Sigmoid colon (tissue), 7 donors: ENCODE data around the gene PTCH1. TPM values are rescaled to one million over a fixed set of nuclear protein-coding genes. Genes with fewer than 3 reads are reported as not detected.

ENCODE experiments used
- DNase-seq: peaks from one replicate; pipeline ENCODE4 v3.0.0-alpha.2; 2019
- H3K27ac ChIP-seq, 4 donors: fragments of 200-600 bp; sonication (generic); one replicate each; pipeline ENCODE4 v1.5.1; 2016 to 2019; ENCODE audit warnings: mild to moderate bottlenecking in 1 of 4
- H3K27me3 ChIP-seq, 3 donors: fragments of 200-600 bp; sonication (generic); one replicate each; pipeline ENCODE4 v1.5.1; 2019; ENCODE audit warnings: mild to moderate bottlenecking in 1 of 3
- H3K36me3 ChIP-seq, 4 donors: fragments of 200-600 bp; sonication (generic); one replicate each; pipeline ENCODE4 v1.5.1; 2016 to 2019
- H3K4me1 ChIP-seq, 4 donors: fragments of 200-600 bp; sonication (generic); one replicate each; pipeline ENCODE4 v1.5.1; 2017 to 2019
- H3K4me3 ChIP-seq, 4 donors: fragments of 200-600 bp; sonication (generic); one replicate each; pipeline ENCODE4 v1.5.1; 2017 to 2019; ENCODE audit warnings: mild to moderate bottlenecking in 2 of 4, moderate library complexity in 1 of 4
- H3K9me3 ChIP-seq, 4 donors: fragments of 200-600 bp in 3 of 4; sonication (generic) in 3 of 4; one replicate each; pipeline versions ENCODE4 v1.5.1 to v1.6.1; 2013 to 2019
- CTCF ChIP-seq, 4 experiments: fragments of 450-650 bp in 3 of 4; fragments of 200-600 bp in 1 of 4; IDR thresholded peaks; one replicate each; pipeline ENCODE4 v1.5.1; 2016 to 2019; ENCODE audit warnings: antibody characterized with exemption in 4 of 4, mild to moderate bottlenecking in 3 of 4, moderate library complexity in 2 of 4
- EP300 ChIP-seq, 4 donors: sonication (generic); formaldehyde crosslinking; IDR thresholded peaks; one replicate each; pipeline ENCODE4 v1.6.1; 2017; ENCODE audit warnings: antibody characterized with exemption in 4 of 4
- POLR2A ChIP-seq, 2 donors: fragments of 450-650 bp; IDR thresholded peaks; one replicate each; pipeline ENCODE4 v1.6.1; 2016; ENCODE audit warnings: antibody characterized with exemption in 2 of 2, mild to moderate bottlenecking in 2 of 2, moderate library complexity in 2 of 2
- POLR2AphosphoS5 ChIP-seq, 4 donors: sonication (generic); formaldehyde crosslinking; IDR thresholded peaks; one replicate each; pipeline ENCODE4 v1.6.1; 2017; ENCODE audit warnings: antibody characterized with exemption in 4 of 4
- WGBS, 2 donors: extraction: QIAGEN DNeasy Blood & Tissue Kit; methylation state at CpG; one replicate each; pipeline ENCODE4 v1.1.7; 2013; 5-methylcytosine and 5-hydroxymethylcytosine counted together
- intact Hi-C: fragments of 100-400 bp; cut with DNase I; formaldehyde crosslinking; loops from one replicate; pipeline ENCODE4 v1.15.1; 2023
- polyA plus RNA-seq, 3 donors: library from polyadenylated mRNA; stranded (reverse); fragments of 200-250 nt; gene quantifications; one replicate each; pipeline ENCODE4 v1.2.3, GENCODE V29; 2013
- total RNA-seq, 4 donors: library from RNA; depleted of rRNA; stranded (reverse); fragments of >200 nt; gene quantifications; one replicate each; pipeline ENCODE4 v1.1.0, GENCODE V29; 2016
- donor health status: healthy with polysubstance abuse.
- donor health status: Bipolar disorder and iron deficiency.
- donor health status: healthy.

The PTCH1 gene
- total and polyA plus RNA-seq, 7 donors, result 2.3 to 10.7 (median 7.2) TPM

- H3K27ac ChIP-seq, result no peak overlapping the region
- no peak for TF ChIP-seq CTCF (IDR thresholded peaks at IDR 0.05)
- TF ChIP-seq EP300 (IDR thresholded peaks at IDR 0.05), result no peak
- no peak for TF ChIP-seq POLR2A (IDR thresholded peaks at IDR 0.05)
- no peak for TF ChIP-seq POLR2AphosphoS5 (IDR thresholded peaks at IDR 0.05)
- no peaks in the 10 kb centered on the region for H3K27me3 ChIP-seq
- no peaks in the 10 kb centered on the region for H3K9me3 ChIP-seq
- peaks cover 0 to 13% (median 7%) of the 10 kb centered on the region in 4 donors for H3K36me3 ChIP-seq
- H3K4me3 ChIP-seq, result no peak overlapping the region
- 65 to 73% methylated on average over 3 of the region's 3 CpGs for WGBS, 2 donors
- intact Hi-C loops, result no loop called here
- peaks cover 0 to 10% (median 0%) of the 10 kb centered on the region in 4 donors for H3K4me1 ChIP-seq
- no peak for DNase-seq
Observed at GRCh38 chr9:95484225-95484624, 32.5 kb downstream of the PTCH1 start.

- peaks cover 0 to 20% (median 15%) of the 10 kb centered on the region in 4 donors for H3K36me3 ChIP-seq
- no peak for DNase-seq
- H3K27me3 ChIP-seq, result no peaks in the 10 kb centered on the region
- TF ChIP-seq POLR2AphosphoS5 (IDR thresholded peaks at IDR 0.05) (no peak), EP300 (IDR thresholded peaks at IDR 0.05) (no peak), CTCF (IDR thresholded peaks at IDR 0.05) (no peak), POLR2A (IDR thresholded peaks at IDR 0.05) (no peak)
- no peak overlapping the region for H3K27ac ChIP-seq
- no peak overlapping the region for H3K4me3 ChIP-seq
- no peaks in the 10 kb centered on the region for H3K9me3 ChIP-seq
- peaks cover 0 to 16% (median 0%) of the 10 kb centered on the region in 4 donors for H3K4me1 ChIP-seq
- 90 to 91% methylated on average over 6 of the region's 6 CpGs for WGBS, 2 donors
- intact Hi-C loops, result no loop called here
Observed at GRCh38 chr9:95483431-95483830, 33.3 kb downstream of the PTCH1 start.

GRCh38 chr9:95482621-95483020, 34.1 kb downstream of the PTCH1 start:
- peaks cover 0 to 21% (median 0%) of the 10 kb centered on the region in 4 donors for H3K4me1 ChIP-seq
- TF ChIP-seq EP300 (IDR thresholded peaks at IDR 0.05) (no peak), POLR2A (IDR thresholded peaks at IDR 0.05) (no peak), CTCF (IDR thresholded peaks at IDR 0.05) (no peak), POLR2AphosphoS5 (IDR thresholded peaks at IDR 0.05) (no peak)
- no peaks in the 10 kb centered on the region for H3K9me3 ChIP-seq
- WGBS, 2 donors, result 93 to 95% methylated on average over 3 of the region's 3 CpGs
- no peak for DNase-seq
- no peak overlapping the region for H3K4me3 ChIP-seq
- no peak overlapping the region for H3K27ac ChIP-seq
- peaks cover 2 to 28% (median 19%) of the 10 kb centered on the region in 4 donors for H3K36me3 ChIP-seq
- intact Hi-C loops, result no loop called here
- no peaks in the 10 kb centered on the region for H3K27me3 ChIP-seq

- peaks cover 0 to 21% (median 0%) of the 10 kb centered on the region in 4 donors for H3K4me1 ChIP-seq
- peaks cover 3 to 45% (median 27%) of the 10 kb centered on the region in 4 donors for H3K36me3 ChIP-seq
- H3K9me3 ChIP-seq, result no peaks in the 10 kb centered on the region
- no peak overlapping the region for H3K4me3 ChIP-seq
- intact Hi-C loops, result no loop called here
- TF ChIP-seq CTCF (IDR thresholded peaks at IDR 0.05), result no peak
- TF ChIP-seq POLR2AphosphoS5 (IDR thresholded peaks at IDR 0.05), result no peak
- no peak for TF ChIP-seq POLR2A (IDR thresholded peaks at IDR 0.05)
- no peak for TF ChIP-seq EP300 (IDR thresholded peaks at IDR 0.05)
- H3K27me3 ChIP-seq, result no peaks in the 10 kb centered on the region
- WGBS, 2 donors, result 87 to 90% methylated on average over 2 of the region's 2 CpGs
- no peak overlapping the region for H3K27ac ChIP-seq
- no peak for DNase-seq
Observed at GRCh38 chr9:95481000-95481399, 35.8 kb downstream of the PTCH1 start.

GRCh38 chr9:95480346-95480745, 36.4 kb downstream of the PTCH1 start:
- no peak for TF ChIP-seq CTCF (IDR thresholded peaks at IDR 0.05)
- no peak for TF ChIP-seq POLR2AphosphoS5 (IDR thresholded peaks at IDR 0.05)
- TF ChIP-seq EP300 (IDR thresholded peaks at IDR 0.05), result no peak
- no peak for TF ChIP-seq POLR2A (IDR thresholded peaks at IDR 0.05)
- no peak overlapping the region for H3K4me3 ChIP-seq
- intact Hi-C loops, result no loop called here
- WGBS, 2 donors, result 85 to 86% methylated on average over 12 of the region's 12 CpGs
- no peak overlapping the region for H3K27ac ChIP-seq
- H3K36me3 ChIP-seq, result peaks cover 3 to 51% (median 33%) of the 10 kb centered on the region in 4 donors
- H3K9me3 ChIP-seq, result no peaks in the 10 kb centered on the region
- no peak for DNase-seq
- peaks cover 0 to 21% (median 0%) of the 10 kb centered on the region in 4 donors for H3K4me1 ChIP-seq
- no peaks in the 10 kb centered on the region for H3K27me3 ChIP-seq
